HepG2 (cell line): ENCODE data around the gene MYBL2.

Source experiments
- EZH2 ChIP-seq: conservative IDR thresholded peaks from 2 replicates; pipeline ENCODE4 v1.6.1; 2012; ENCODE audit warnings: mild to moderate bottlenecking, low read depth, low read length, moderate library complexity
- POLR2AphosphoS2 ChIP-seq: IDR thresholded peaks from 2 replicates; pipeline ENCODE4 v1.6.1; 2011; ENCODE audit warnings: low read depth, low read length, improper control_type of control experiment
- TAF15 ChIP-seq: fragments of 200-400 bp; formaldehyde crosslinking; IDR thresholded peaks from one replicate; pipeline ENCODE4 v1.6.1; 2018; ENCODE audit warnings: mild to moderate bottlenecking, low read depth, low read length; ENCODE audit not compliant: poor library complexity, severe bottlenecking
- TBL1XR1 ChIP-seq: fragments of 150-350 bp; IDR thresholded peaks from 2 replicates; pipeline ENCODE4 v1.6.1; 2014; ENCODE audit warnings: borderline replicate concordance, low read length; ENCODE audit not compliant: partially characterized antibody
- YEATS4 ChIP-seq: sonication (generic); formaldehyde crosslinking; IDR thresholded peaks from 2 replicates; pipeline ENCODE4 v1.4.0; 2020; ENCODE audit warnings: missing genetic modification reagents, borderline replicate concordance
- ZNF24 ChIP-seq: fragments of 450-650 bp; IDR thresholded peaks from 2 replicates; pipeline ENCODE4 v1.6.1; 2017; ENCODE audit warnings: antibody characterized with exemption, mild to moderate bottlenecking
- ZNF263 ChIP-seq: sonication (generic); formaldehyde crosslinking; IDR thresholded peaks from 2 replicates; pipeline ENCODE4 v1.4.0; 2020; ENCODE audit warnings: missing genetic modification reagents
- TF ChIP-seq, protein P1 (sequence below): sonication (generic); formaldehyde crosslinking; IDR thresholded peaks from 2 replicates; pipeline ENCODE4 v1.9.0; 2021; ENCODE audit warnings: missing genetic modification reagents, borderline replicate concordance
- TF ChIP-seq, protein P2 (sequence below): conservative IDR thresholded peaks from 2 replicates; pipeline ENCODE4 v1.6.1; 2018; ENCODE audit warnings: missing genetic modification reagents
- TF ChIP-seq, protein P3 (sequence below): sonication (generic); formaldehyde crosslinking; IDR thresholded peaks from 2 replicates; pipeline ENCODE4 v1.8.0; 2022; ENCODE audit warnings: mild to moderate bottlenecking, missing genetic modification reagents
- TF ChIP-seq, protein P4 (sequence below), 2 experiments: IDR thresholded peaks; 2 replicates each; pipeline ENCODE4 v1.6.1; 2011 to 2012; ENCODE audit warnings: low read length in 2 of 2, borderline replicate concordance in 1 of 2, low read depth in 1 of 2, mild to moderate bottlenecking in 1 of 2, moderate library complexity in 1 of 2
- TF ChIP-seq, protein P5 (sequence below): sonication (generic); formaldehyde crosslinking; IDR thresholded peaks from 2 replicates; pipeline ENCODE4 v1.5.0; 2020; ENCODE audit warnings: missing genetic modification reagents
- TF ChIP-seq, protein P6 (sequence below): sonication (generic); formaldehyde crosslinking; IDR thresholded peaks from 2 replicates; pipeline ENCODE4 v1.4.0; 2020; ENCODE audit warnings: missing genetic modification reagents
- TF ChIP-seq, protein P7 (sequence below): sonication (generic); formaldehyde crosslinking; conservative IDR thresholded peaks from 2 replicates; pipeline ENCODE4 v1.8.0; 2022; ENCODE audit warnings: mild to moderate bottlenecking, moderate library complexity, missing genetic modification reagents

DNA sequence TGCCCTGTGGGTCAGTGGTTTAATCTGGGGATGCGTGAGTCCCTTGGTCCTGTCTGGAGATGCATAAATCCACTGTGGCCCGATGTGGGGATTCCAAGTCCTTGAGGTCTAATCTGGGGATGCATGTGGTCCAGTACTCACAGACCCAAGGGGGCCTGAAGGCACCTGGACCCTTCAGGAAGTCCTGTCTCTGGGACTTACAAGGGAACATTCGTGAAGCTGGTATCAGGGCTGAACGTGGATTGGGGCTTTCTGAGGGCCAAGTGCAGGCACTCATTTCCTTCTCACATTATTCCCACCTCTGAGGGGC is 85.1 kb downstream of the MYBL2 start:
- TF ChIP-seq, protein P1, sequence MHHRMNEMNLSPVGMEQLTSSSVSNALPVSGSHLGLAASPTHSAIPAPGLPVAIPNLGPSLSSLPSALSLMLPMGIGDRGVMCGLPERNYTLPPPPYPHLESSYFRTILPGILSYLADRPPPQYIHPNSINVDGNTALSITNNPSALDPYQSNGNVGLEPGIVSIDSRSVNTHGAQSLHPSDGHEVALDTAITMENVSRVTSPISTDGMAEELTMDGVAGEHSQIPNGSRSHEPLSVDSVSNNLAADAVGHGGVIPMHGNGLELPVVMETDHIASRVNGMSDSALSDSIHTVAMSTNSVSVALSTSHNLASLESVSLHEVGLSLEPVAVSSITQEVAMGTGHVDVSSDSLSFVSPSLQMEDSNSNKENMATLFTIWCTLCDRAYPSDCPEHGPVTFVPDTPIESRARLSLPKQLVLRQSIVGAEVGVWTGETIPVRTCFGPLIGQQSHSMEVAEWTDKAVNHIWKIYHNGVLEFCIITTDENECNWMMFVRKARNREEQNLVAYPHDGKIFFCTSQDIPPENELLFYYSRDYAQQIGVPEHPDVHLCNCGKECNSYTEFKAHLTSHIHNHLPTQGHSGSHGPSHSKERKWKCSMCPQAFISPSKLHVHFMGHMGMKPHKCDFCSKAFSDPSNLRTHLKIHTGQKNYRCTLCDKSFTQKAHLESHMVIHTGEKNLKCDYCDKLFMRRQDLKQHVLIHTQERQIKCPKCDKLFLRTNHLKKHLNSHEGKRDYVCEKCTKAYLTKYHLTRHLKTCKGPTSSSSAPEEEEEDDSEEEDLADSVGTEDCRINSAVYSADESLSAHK, result no peak
- TF ChIP-seq EZH2 (no peak), POLR2AphosphoS2 (no peak), TBL1XR1 (no peak), YEATS4 (CRISPR knock-in tag) (no peak), ZNF263 (CRISPR knock-in tag) (no peak), ZNF24 (no peak), TAF15 (no peak)
- TF ChIP-seq, protein P2, sequence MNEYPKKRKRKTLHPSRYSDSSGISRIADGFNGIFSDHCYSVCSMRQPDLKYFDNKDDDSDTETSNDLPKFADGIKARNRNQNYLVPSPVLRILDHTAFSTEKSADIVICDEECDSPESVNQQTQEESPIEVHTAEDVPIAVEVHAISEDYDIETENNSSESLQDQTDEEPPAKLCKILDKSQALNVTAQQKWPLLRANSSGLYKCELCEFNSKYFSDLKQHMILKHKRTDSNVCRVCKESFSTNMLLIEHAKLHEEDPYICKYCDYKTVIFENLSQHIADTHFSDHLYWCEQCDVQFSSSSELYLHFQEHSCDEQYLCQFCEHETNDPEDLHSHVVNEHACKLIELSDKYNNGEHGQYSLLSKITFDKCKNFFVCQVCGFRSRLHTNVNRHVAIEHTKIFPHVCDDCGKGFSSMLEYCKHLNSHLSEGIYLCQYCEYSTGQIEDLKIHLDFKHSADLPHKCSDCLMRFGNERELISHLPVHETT (CRISPR knock-in tag), result no peak
- TF ChIP-seq, protein P3, sequence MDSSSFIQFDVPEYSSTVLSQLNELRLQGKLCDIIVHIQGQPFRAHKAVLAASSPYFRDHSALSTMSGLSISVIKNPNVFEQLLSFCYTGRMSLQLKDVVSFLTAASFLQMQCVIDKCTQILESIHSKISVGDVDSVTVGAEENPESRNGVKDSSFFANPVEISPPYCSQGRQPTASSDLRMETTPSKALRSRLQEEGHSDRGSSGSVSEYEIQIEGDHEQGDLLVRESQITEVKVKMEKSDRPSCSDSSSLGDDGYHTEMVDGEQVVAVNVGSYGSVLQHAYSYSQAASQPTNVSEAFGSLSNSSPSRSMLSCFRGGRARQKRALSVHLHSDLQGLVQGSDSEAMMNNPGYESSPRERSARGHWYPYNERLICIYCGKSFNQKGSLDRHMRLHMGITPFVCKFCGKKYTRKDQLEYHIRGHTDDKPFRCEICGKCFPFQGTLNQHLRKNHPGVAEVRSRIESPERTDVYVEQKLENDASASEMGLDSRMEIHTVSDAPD (CRISPR knock-in tag), result no peak
- TF ChIP-seq, protein P4, sequence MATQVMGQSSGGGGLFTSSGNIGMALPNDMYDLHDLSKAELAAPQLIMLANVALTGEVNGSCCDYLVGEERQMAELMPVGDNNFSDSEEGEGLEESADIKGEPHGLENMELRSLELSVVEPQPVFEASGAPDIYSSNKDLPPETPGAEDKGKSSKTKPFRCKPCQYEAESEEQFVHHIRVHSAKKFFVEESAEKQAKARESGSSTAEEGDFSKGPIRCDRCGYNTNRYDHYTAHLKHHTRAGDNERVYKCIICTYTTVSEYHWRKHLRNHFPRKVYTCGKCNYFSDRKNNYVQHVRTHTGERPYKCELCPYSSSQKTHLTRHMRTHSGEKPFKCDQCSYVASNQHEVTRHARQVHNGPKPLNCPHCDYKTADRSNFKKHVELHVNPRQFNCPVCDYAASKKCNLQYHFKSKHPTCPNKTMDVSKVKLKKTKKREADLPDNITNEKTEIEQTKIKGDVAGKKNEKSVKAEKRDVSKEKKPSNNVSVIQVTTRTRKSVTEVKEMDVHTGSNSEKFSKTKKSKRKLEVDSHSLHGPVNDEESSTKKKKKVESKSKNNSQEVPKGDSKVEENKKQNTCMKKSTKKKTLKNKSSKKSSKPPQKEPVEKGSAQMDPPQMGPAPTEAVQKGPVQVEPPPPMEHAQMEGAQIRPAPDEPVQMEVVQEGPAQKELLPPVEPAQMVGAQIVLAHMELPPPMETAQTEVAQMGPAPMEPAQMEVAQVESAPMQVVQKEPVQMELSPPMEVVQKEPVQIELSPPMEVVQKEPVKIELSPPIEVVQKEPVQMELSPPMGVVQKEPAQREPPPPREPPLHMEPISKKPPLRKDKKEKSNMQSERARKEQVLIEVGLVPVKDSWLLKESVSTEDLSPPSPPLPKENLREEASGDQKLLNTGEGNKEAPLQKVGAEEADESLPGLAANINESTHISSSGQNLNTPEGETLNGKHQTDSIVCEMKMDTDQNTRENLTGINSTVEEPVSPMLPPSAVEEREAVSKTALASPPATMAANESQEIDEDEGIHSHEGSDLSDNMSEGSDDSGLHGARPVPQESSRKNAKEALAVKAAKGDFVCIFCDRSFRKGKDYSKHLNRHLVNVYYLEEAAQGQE (IDR thresholded peaks at IDR 0.05; ENCODE audit: borderline replicate concordance in 1 of 2, low read depth in 1 of 2, low read length in 2 of 2), result no peak
- TF ChIP-seq, protein P5, sequence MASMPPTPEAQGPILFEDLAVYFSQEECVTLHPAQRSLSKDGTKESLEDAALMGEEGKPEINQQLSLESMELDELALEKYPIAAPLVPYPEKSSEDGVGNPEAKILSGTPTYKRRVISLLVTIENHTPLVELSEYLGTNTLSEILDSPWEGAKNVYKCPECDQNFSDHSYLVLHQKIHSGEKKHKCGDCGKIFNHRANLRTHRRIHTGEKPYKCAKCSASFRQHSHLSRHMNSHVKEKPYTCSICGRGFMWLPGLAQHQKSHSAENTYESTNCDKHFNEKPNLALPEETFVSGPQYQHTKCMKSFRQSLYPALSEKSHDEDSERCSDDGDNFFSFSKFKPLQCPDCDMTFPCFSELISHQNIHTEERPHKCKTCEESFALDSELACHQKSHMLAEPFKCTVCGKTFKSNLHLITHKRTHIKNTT (CRISPR knock-in tag), result no peak
- TF ChIP-seq, protein P6, sequence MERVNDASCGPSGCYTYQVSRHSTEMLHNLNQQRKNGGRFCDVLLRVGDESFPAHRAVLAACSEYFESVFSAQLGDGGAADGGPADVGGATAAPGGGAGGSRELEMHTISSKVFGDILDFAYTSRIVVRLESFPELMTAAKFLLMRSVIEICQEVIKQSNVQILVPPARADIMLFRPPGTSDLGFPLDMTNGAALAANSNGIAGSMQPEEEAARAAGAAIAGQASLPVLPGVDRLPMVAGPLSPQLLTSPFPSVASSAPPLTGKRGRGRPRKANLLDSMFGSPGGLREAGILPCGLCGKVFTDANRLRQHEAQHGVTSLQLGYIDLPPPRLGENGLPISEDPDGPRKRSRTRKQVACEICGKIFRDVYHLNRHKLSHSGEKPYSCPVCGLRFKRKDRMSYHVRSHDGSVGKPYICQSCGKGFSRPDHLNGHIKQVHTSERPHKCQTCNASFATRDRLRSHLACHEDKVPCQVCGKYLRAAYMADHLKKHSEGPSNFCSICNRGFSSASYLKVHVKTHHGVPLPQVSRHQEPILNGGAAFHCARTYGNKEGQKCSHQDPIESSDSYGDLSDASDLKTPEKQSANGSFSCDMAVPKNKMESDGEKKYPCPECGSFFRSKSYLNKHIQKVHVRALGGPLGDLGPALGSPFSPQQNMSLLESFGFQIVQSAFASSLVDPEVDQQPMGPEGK, result no peak
- TF ChIP-seq, protein P7, sequence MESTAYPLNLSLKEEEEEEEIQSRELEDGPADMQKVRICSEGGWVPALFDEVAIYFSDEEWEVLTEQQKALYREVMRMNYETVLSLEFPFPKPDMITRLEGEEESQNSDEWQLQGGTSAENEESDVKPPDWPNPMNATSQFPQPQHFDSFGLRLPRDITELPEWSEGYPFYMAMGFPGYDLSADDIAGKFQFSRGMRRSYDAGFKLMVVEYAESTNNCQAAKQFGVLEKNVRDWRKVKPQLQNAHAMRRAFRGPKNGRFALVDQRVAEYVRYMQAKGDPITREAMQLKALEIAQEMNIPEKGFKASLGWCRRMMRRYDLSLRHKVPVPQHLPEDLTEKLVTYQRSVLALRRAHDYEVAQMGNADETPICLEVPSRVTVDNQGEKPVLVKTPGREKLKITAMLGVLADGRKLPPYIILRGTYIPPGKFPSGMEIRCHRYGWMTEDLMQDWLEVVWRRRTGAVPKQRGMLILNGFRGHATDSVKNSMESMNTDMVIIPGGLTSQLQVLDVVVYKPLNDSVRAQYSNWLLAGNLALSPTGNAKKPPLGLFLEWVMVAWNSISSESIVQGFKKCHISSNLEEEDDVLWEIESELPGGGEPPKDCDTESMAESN, result no peak
